RWPE2 (cell line): ENCODE data around the gene SYCE3.
"Not testable (repeated sequence)": the region's sequence is repeated elsewhere in the genome, so short reads cannot be mapped to it uniquely, and the experiment has no call there.

Source experiments
- ATAC-seq: fragments of 200-7000 bp; cut with Tn5 transposase; 3 replicates; pipeline ENCODE4 v1.9.1; 2021; ENCODE audit warnings: low read depth
- DNase-seq: peaks from one replicate; pipeline ENCODE4 v3.0.0-alpha.2; 2020; ENCODE audit warnings: low spot score
- H3K27ac ChIP-seq: fragments of 450-650 bp; 2 replicates; pipeline ENCODE4 v1.5.1; 2017; ENCODE audit warnings: mild to moderate bottlenecking; ENCODE audit not compliant: poor library complexity, severe bottlenecking
- H3K27me3 ChIP-seq: fragments of 250-450 bp; sonication (Bioruptor Pico); 2 replicates; pipeline ENCODE4 v1.5.1; 2021; ENCODE audit warnings: mild to moderate bottlenecking, moderate library complexity; ENCODE audit not compliant: insufficient read depth, poor library complexity, severe bottlenecking
- H3K36me3 ChIP-seq: fragments of 250-450 bp; sonication (Bioruptor Pico); 2 replicates; pipeline ENCODE4 v1.5.1; 2020; ENCODE audit warnings: low read depth, mild to moderate bottlenecking, moderate library complexity
- H3K4me1 ChIP-seq: fragments of 250-450 bp; sonication (Bioruptor Pico); 2 replicates; pipeline ENCODE4 v1.5.1; 2021; ENCODE audit warnings: mild to moderate bottlenecking, moderate library complexity; ENCODE audit not compliant: insufficient read depth, poor library complexity, severe bottlenecking
- H3K4me3 ChIP-seq: fragments of 250-450 bp; sonication (Bioruptor Pico); 2 replicates; pipeline ENCODE4 v1.5.1; 2021; ENCODE audit warnings: mild to moderate bottlenecking, moderate library complexity; ENCODE audit not compliant: severe bottlenecking
- H3K9me3 ChIP-seq: fragments of 250-450 bp; sonication (Bioruptor Pico); 2 replicates; pipeline ENCODE4 v1.5.1; 2021; ENCODE audit warnings: mild to moderate bottlenecking, moderate library complexity; ENCODE audit not compliant: severe bottlenecking
- CTCF ChIP-seq: fragments of 450-650 bp; IDR thresholded peaks from one replicate; pipeline ENCODE4 v1.5.1; 2017; ENCODE audit warnings: mild to moderate bottlenecking, moderate library complexity; ENCODE audit not compliant: poor library complexity, severe bottlenecking

Gene SYCE3

GRCh38 chr22:50521710-50522109 is 41.0 kb downstream of the SYCE3 start:
- H3K9me3 ChIP-seq, result no peaks in the 10 kb centered on the region
- no peak for DNase-seq
- H3K4me1 ChIP-seq, result no peaks in the 10 kb centered on the region
- H3K36me3 ChIP-seq, result peaks cover 29% of the 10 kb centered on the region
- H3K27me3 ChIP-seq, result no peaks in the 10 kb centered on the region
- TF ChIP-seq CTCF, result no peak
- ATAC-seq, result no peak
- H3K4me3 ChIP-seq, result no peak overlapping the region
- H3K27ac ChIP-seq, result no peak overlapping the region

- no peaks in the 10 kb centered on the region for H3K27me3 ChIP-seq
- no peak overlapping the region for H3K27ac ChIP-seq
- H3K9me3 ChIP-seq, result no peaks in the 10 kb centered on the region
- ATAC-seq (no peak), DNase-seq (no peak)
- H3K36me3 ChIP-seq, result peaks cover 33% of the 10 kb centered on the region
- TF ChIP-seq CTCF, result no peak
- H3K4me3 ChIP-seq, result no peak overlapping the region
- H3K4me1 ChIP-seq, result no peaks in the 10 kb centered on the region
These were observed 41.8 kb downstream of the SYCE3 start for GRCh38 chr22:50520826-50521453.

- H3K27me3 ChIP-seq, H3K27ac ChIP-seq, DNase-seq, H3K9me3 ChIP-seq, H3K4me3 ChIP-seq, ATAC-seq, H3K4me1 ChIP-seq: not testable (repeated sequence)
- H3K36me3 ChIP-seq, result peaks cover 33% of the 10 kb centered on the region
These were observed 42.5 kb downstream of the SYCE3 start for GRCh38 chr22:50520184-50520583.

GRCh38 chr22:50519151-50519550 is 43.6 kb downstream of the SYCE3 start:
- H3K27ac ChIP-seq, result no peak overlapping the region
- no peaks in the 10 kb centered on the region for H3K4me1 ChIP-seq
- peaks cover 37% of the 10 kb centered on the region for H3K36me3 ChIP-seq
- no peak for DNase-seq
- H3K9me3 ChIP-seq, result no peaks in the 10 kb centered on the region
- no peaks in the 10 kb centered on the region for H3K27me3 ChIP-seq
- no peak overlapping the region for H3K4me3 ChIP-seq
- no peak for ATAC-seq
- TF ChIP-seq CTCF, result no peak

- no peak overlapping the region for H3K27ac ChIP-seq
- ATAC-seq, result no peak
- H3K36me3 ChIP-seq, result peaks cover 37% of the 10 kb centered on the region
These were observed 44.1 kb downstream of the SYCE3 start for GRCh38 chr22:50518606-50519005.

More at GRCh38 chr22:50518606-50519005, 44.1 kb downstream of the SYCE3 start:
- DNase-seq, result no peak
- Histone ChIP-seq H3K4me3 (no peak overlapping the region), H3K9me3 (no peaks in the 10 kb centered on the region), H3K4me1 (no peaks in the 10 kb centered on the region), H3K27me3 (no peaks in the 10 kb centered on the region)
- no peak for TF ChIP-seq CTCF
